ENCODE results near the gene ESPNL. TPM values are rescaled to one million over a fixed set of nuclear protein-coding genes. Genes with fewer than 3 reads are reported as not detected.
A peak's percentile ranks its signal among the peaks of the same experiment; 100 is the strongest.

The ESPNL gene
- total RNA-seq, 1 donor: 1.1 TPM

- DNase-seq (ENCODE audit: low read depth in 2 of 3, low spot score in 2 of 3): no peak
These were observed 39.3 kb downstream of the ESPNL start for GRCh38 chr2:238139196-238140039.

- no peak for DNase-seq (ENCODE audit: low read depth in 2 of 3, low spot score in 2 of 3)
These were observed 39.9 kb downstream of the ESPNL start for GRCh38 chr2:238140040-238140439.

- no peak for DNase-seq (ENCODE audit: low read depth in 2 of 3, low spot score in 2 of 3)
These were observed 40.8 kb downstream of the ESPNL start for GRCh38 chr2:238140721-238141540.

- peak in 1 of 3 donors; percentile 63 for DNase-seq (ENCODE audit: low read depth in 2 of 3, low spot score in 2 of 3)
These were observed 41.6 kb downstream of the ESPNL start for GRCh38 chr2:238141541-238142318.

GRCh38 chr2:238142382-238143205, 42.5 kb downstream of the ESPNL start:
- DNase-seq (ENCODE audit: low read depth in 2 of 3, low spot score in 2 of 3): no peak

GRCh38 chr2:238143239-238143951, 43.3 kb downstream of the ESPNL start:
- peak in 2 of 3 donors; percentile 56 to 74 for DNase-seq (ENCODE audit: low read depth in 2 of 3, low spot score in 2 of 3)

- no peak for DNase-seq (ENCODE audit: low read depth in 2 of 3, low spot score in 2 of 3)
These were observed 44.1 kb downstream of the ESPNL start for GRCh38 chr2:238144262-238144661.

GRCh38 chr2:238145046-238145445, 44.9 kb downstream of the ESPNL start:
- DNase-seq (ENCODE audit: low read depth in 2 of 3, low spot score in 2 of 3): no peak

GRCh38 chr2:238145851-238146250, 45.7 kb downstream of the ESPNL start:
- DNase-seq (ENCODE audit: low read depth in 2 of 3, low spot score in 2 of 3): no peak

- no peak for DNase-seq (ENCODE audit: low read depth in 2 of 3, low spot score in 2 of 3)
These were observed 46.9 kb downstream of the ESPNL start for GRCh38 chr2:238146884-238147544.

GRCh38 chr2:238148981-238149380, 48.8 kb downstream of the ESPNL start:
- no peak for DNase-seq (ENCODE audit: low read depth in 2 of 3, low spot score in 2 of 3)

- DNase-seq (ENCODE audit: low read depth in 2 of 3, low spot score in 2 of 3): no peak
These were observed 49.9 kb downstream of the ESPNL start for GRCh38 chr2:238149841-238150572.

GRCh38 chr2:238150686-238151085, 50.5 kb downstream of the ESPNL start:
- DNase-seq (ENCODE audit: low read depth in 2 of 3, low spot score in 2 of 3): no peak

- no peak for DNase-seq (ENCODE audit: low read depth in 2 of 3, low spot score in 2 of 3)
These were observed 51.1 kb downstream of the ESPNL start for GRCh38 chr2:238151205-238151604.

GRCh38 chr2:238151628-238152235, 51.6 kb downstream of the ESPNL start:
- no peak for DNase-seq (ENCODE audit: low read depth in 2 of 3, low spot score in 2 of 3)

- DNase-seq (ENCODE audit: low read depth in 2 of 3, low spot score in 2 of 3): no peak
These were observed 52.9 kb downstream of the ESPNL start for GRCh38 chr2:238152771-238153688.

- DNase-seq (ENCODE audit: low read depth in 2 of 3, low spot score in 2 of 3): no peak
These were observed 54.4 kb downstream of the ESPNL start for GRCh38 chr2:238154570-238154969.
